ENCODE data around the gene PACRGL.

Gene PACRGL

GRCh38 chr4:20700007-20700761, at the start of gene PACRGL:
TSS of gene PACRGL (plus strand) at chr4:20700458. CDS start at chr4:20704482, 4,024 bp downstream.
- ATAC-seq (ENCODE audit: low read depth), result peak; percentile 99
- peaks cover 17% of the 10 kb centered on the region for H3K36me3 ChIP-seq (ENCODE audit: low read depth)
- no peak for TF ChIP-seq CTCF (IDR thresholded peaks at IDR 0.05; ENCODE audit: poor library complexity, severe bottlenecking)
- no peak within 1 kb of the TSS for H3K27ac ChIP-seq (ENCODE audit: poor library complexity, severe bottlenecking)
- no peaks in the 10 kb centered on the region for H3K27me3 ChIP-seq (ENCODE audit: insufficient read depth, poor library complexity, severe bottlenecking)
- H3K4me3 ChIP-seq (ENCODE audit: severe bottlenecking), result peak within 1 kb of the TSS; percentile 72
- DNase-seq (ENCODE audit: low spot score), result peak; percentile 92
- H3K9me3 ChIP-seq (ENCODE audit: severe bottlenecking), result no peaks in the 10 kb centered on the region
- no peaks in the 10 kb centered on the region for H3K4me1 ChIP-seq (ENCODE audit: insufficient read depth, poor library complexity, severe bottlenecking)

GRCh38 chr4:20652226-20652885, 47.9 kb upstream of the PACRGL start:
- H3K4me1 ChIP-seq (ENCODE audit: insufficient read depth, poor library complexity, severe bottlenecking), result no peaks in the 10 kb centered on the region
- no peak for ATAC-seq (ENCODE audit: low read depth)
- TF ChIP-seq CTCF (IDR thresholded peaks at IDR 0.05; ENCODE audit: poor library complexity, severe bottlenecking), result no peak
- H3K27ac ChIP-seq (ENCODE audit: poor library complexity, severe bottlenecking), result no peak overlapping the region
- no peak for DNase-seq (ENCODE audit: low spot score)
- H3K27me3 ChIP-seq (ENCODE audit: insufficient read depth, poor library complexity, severe bottlenecking), result no peaks in the 10 kb centered on the region
- H3K36me3 ChIP-seq (ENCODE audit: low read depth), result no peaks in the 10 kb centered on the region
- H3K4me3 ChIP-seq (ENCODE audit: severe bottlenecking), result no peak overlapping the region
- H3K9me3 ChIP-seq (ENCODE audit: severe bottlenecking), result no peaks in the 10 kb centered on the region

- no peak for DNase-seq (ENCODE audit: low spot score)
- H3K27ac ChIP-seq (ENCODE audit: poor library complexity, severe bottlenecking), result no peak overlapping the region
Observed at GRCh38 chr4:20658456-20658855, 41.8 kb upstream of the PACRGL start.

GRCh38 chr4:20662851-20663250, 37.4 kb upstream of the PACRGL start:
- Histone ChIP-seq H3K36me3 (ENCODE audit: low read depth) (no peaks in the 10 kb centered on the region), H3K27me3 (ENCODE audit: insufficient read depth, poor library complexity, severe bottlenecking) (no peaks in the 10 kb centered on the region), H3K4me1 (ENCODE audit: insufficient read depth, poor library complexity, severe bottlenecking) (peaks cover 11% of the 10 kb centered on the region), H3K27ac (ENCODE audit: poor library complexity, severe bottlenecking) (peak overlapping the region; percentile 22), H3K4me3 (ENCODE audit: severe bottlenecking) (no peak overlapping the region), H3K9me3 (ENCODE audit: severe bottlenecking) (no peaks in the 10 kb centered on the region)
- TF ChIP-seq CTCF (IDR thresholded peaks at IDR 0.05; ENCODE audit: poor library complexity, severe bottlenecking), result no peak
- no peak for DNase-seq (ENCODE audit: low spot score)
- peak; percentile 76 for ATAC-seq (ENCODE audit: low read depth)

More at GRCh38 chr4:20658456-20658855, 41.8 kb upstream of the PACRGL start:
- TF ChIP-seq CTCF (IDR thresholded peaks at IDR 0.05; ENCODE audit: poor library complexity, severe bottlenecking), result no peak
- ATAC-seq (ENCODE audit: low read depth), result no peak
- Histone ChIP-seq H3K9me3 (ENCODE audit: severe bottlenecking) (no peaks in the 10 kb centered on the region), H3K4me1 (ENCODE audit: insufficient read depth, poor library complexity, severe bottlenecking) (peaks cover 11% of the 10 kb centered on the region), H3K36me3 (ENCODE audit: low read depth) (no peaks in the 10 kb centered on the region), H3K27me3 (ENCODE audit: insufficient read depth, poor library complexity, severe bottlenecking) (no peaks in the 10 kb centered on the region), H3K4me3 (ENCODE audit: severe bottlenecking) (no peak overlapping the region)

Data from RWPE2 (cell line).